ENCODE data around the gene ADGRF5.
A peak's percentile ranks its signal among the peaks of the same experiment; 100 is the strongest.

Gene ADGRF5

DNA sequence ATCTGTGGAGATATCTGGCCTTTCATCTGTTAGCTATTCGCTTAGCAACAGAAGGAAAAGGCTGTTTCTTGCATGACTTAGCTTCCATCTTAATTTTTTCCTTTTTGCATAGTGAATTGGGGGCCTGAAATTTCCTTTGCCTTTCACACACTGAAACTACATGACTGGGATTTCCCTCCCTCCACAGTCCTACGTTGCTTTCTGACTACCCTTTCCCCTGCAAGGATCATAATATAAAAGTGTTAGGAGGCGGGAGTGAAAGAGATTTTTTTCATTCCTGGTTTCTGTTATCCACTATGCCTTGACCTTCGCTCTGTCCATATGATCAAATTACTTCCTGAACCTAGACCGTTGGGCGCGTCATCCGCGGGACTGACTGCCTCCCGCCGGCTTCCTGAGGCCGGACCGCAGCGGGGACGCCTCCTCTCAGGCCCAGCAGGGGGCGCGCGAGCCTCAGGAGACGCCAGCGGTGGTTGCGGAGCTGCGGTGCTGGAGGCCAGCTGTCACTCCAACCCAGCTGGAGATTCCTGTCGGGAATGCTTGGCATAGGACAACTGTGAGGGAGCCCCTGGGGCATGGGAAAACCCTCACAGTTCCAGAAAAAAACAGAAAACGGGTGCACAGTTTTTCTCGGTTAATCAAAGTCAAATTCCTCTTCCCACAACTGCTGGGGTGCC is 72.9 kb downstream of the ADGRF5 start (continued):
- TF ChIP-seq ZNF571 (tag by site-specific recombination; IDR thresholded peaks at IDR 0.05) (no peak), ZNF174 (tag by site-specific recombination; IDR thresholded peaks at IDR 0.05) (no peak), ZNF350 (tag by site-specific recombination; IDR thresholded peaks at IDR 0.05) (no peak), ZNF792 (tag by site-specific recombination; IDR thresholded peaks at IDR 0.05) (no peak), ZNF768 (tag by site-specific recombination; IDR thresholded peaks at IDR 0.05) (no peak), GLIS1 (tag by site-specific recombination; IDR thresholded peaks at IDR 0.05) (peak; percentile 62), ZNF132 (tag by site-specific recombination; IDR thresholded peaks at IDR 0.05; ENCODE audit: borderline replicate concordance) (no peak), ZNF280D (tag by site-specific recombination; IDR thresholded peaks at IDR 0.05) (no peak), BCL11B (tag by site-specific recombination; IDR thresholded peaks at IDR 0.05; ENCODE audit: low read depth) (no peak), ZSCAN23 (tag by site-specific recombination; IDR thresholded peaks at IDR 0.05) (no peak), ZBTB26 (tag by site-specific recombination; optimal IDR thresholded peaks at IDR 0.05) (peak; percentile 43), ZBTB1 (tag by site-specific recombination; IDR thresholded peaks at IDR 0.05) (no peak), ZNF658 (tag by site-specific recombination; IDR thresholded peaks at IDR 0.05) (no peak), ZNF660 (tag by site-specific recombination; IDR thresholded peaks at IDR 0.05) (0 out of 2 replicates have a peak, but pooled peaks have one; percentile 33), ZNF184 (tag by site-specific recombination; IDR thresholded peaks at IDR 0.05) (no peak), HOXD13 (CRISPR knock-in tag; IDR thresholded peaks at IDR 0.05; ENCODE audit: borderline replicate concordance) (no peak), ZNF221 (tag by site-specific recombination; IDR thresholded peaks at IDR 0.05; ENCODE audit: borderline replicate concordance) (no peak), GFI1B (tag by site-specific recombination; IDR thresholded peaks at IDR 0.05) (no peak), ZEB2 (tag by site-specific recombination; IDR thresholded peaks at IDR 0.05) (0 out of 2 replicates have a peak, but pooled peaks have one; percentile 36), ZBTB48 (tag by site-specific recombination; IDR thresholded peaks at IDR 0.05) (no peak), SP7 (tag by site-specific recombination; IDR thresholded peaks at IDR 0.05) (peak; percentile 14; the same call in 1 of the 2 replicates), ZNF707 (tag by site-specific recombination; IDR thresholded peaks at IDR 0.05) (no peak), ZNF140 (tag by site-specific recombination; IDR thresholded peaks at IDR 0.05) (no peak), HOXA7 (CRISPR knock-in tag; IDR thresholded peaks at IDR 0.05; ENCODE audit: borderline replicate concordance) (no peak), ZNF133 (tag by site-specific recombination; IDR thresholded peaks at IDR 0.05) (no peak), CTCF (tag by site-specific recombination; IDR thresholded peaks at IDR 0.05) (peak; percentile 90), ZFP3 (tag by site-specific recombination; IDR thresholded peaks at IDR 0.05; ENCODE audit: low read depth) (no peak), ZBTB11 (tag by site-specific recombination; conservative IDR thresholded peaks at IDR 0.05; ENCODE audit: low read depth) (no peak), WT1 (tag by site-specific recombination; IDR thresholded peaks at IDR 0.05) (no peak), ZNF223 (tag by site-specific recombination; IDR thresholded peaks at IDR 0.05) (no peak), ZNF843 (tag by site-specific recombination; IDR thresholded peaks at IDR 0.05) (no peak)

All from HEK293 (cell line).